ENCODE data around the gene CTNNA1. TPM values are rescaled to one million over a fixed set of nuclear protein-coding genes. Genes with fewer than 3 reads are reported as not detected.

The CTNNA1 gene
- total and polyA plus RNA-seq, 2 of the 8 experiments (the other 6 are each of a cell fraction or from before 2014, with no cell fraction given), result 115 to 349 TPM

DNA sequence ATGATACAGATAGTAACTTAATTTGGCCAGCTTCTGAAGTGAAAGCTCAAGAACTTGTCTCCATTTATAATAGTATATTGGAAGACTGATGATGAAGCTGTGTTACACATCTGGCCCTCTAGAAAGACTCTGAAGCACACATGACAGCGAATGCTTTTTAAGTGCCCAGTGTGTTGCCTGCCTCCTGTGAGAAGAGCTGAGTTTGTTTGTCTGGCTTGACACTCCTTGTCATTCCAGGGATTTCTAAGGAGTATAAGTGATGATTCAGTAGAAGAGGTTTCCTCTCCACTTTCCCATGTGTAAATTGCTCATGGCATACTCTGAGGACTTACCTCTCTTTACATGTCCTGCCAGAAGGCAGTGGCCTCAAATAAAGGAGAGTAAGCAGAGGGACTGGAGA lies 152.3 kb downstream of the CTNNA1 start:
- DNase-seq (ENCODE audit: low read depth in 1 of 2, low spot score in 2 of 2), result no peak
- H3K9me3 ChIP-seq (ENCODE audit: insufficient read depth in 2 of 2, low read depth in 1 of 2, low read length in 1 of 2), result no peaks in the 10 kb centered on the region
- H4K91ac ChIP-seq (replicated peaks; ENCODE audit: insufficient read length, low read length), result no peak overlapping the region
- H3K27ac ChIP-seq (ENCODE audit: low read depth, low read length), result no peak overlapping the region
- ChIA-PET CTCF (ENCODE audit: partially characterized antibody) (no interaction called here), POLR2A (ENCODE audit: partially characterized antibody) (no interaction called here)
- no peak overlapping the region for H3K23ac ChIP-seq (ENCODE audit: insufficient read length)
- H3K4me1 ChIP-seq (replicated peaks in 1 of 4; ENCODE audit: control insufficient read depth in 3 of 4, insufficient read depth in 4 of 4, low read length in 3 of 4), result peaks cover 0 to 6% (median 0%) of the 10 kb centered on the region in 4 experiments; a peak in 2 of 7 replicates
- WGBS, 2 experiments (ENCODE audit: extremely low coverage in 1 of 2, insufficient coverage in 1 of 2, insufficient read length in 1 of 2, insufficient replicate concordance in 2 of 2, low coverage in 1 of 2, low lambda C conversion rate in 2 of 2, missing lambda C conversion rate in 1 of 2), result 94% methylated on average over 1 of the region's 1 CpG; no CpG with 5 or more reads in 1 of the 2 experiments
- no peak overlapping the region for H3K4ac ChIP-seq (replicated peaks; ENCODE audit: insufficient read length, low read depth, low read length)
- no peak overlapping the region for H4K8ac ChIP-seq (ENCODE audit: extremely low read depth, insufficient read depth, low read length)
- no peaks in the 10 kb centered on the region for H3K27me3 ChIP-seq (replicated peaks in 1 of 4; ENCODE audit: control insufficient read depth in 3 of 4, extremely low read depth in 1 of 4, insufficient read depth in 3 of 4, low read length in 3 of 4)
- no peak overlapping the region for H2BK20ac ChIP-seq (ENCODE audit: low read length)
- H3K18ac ChIP-seq (ENCODE audit: extremely low read depth, low read length), result no peak overlapping the region
- FAIRE-seq, result no peak
- no peak overlapping the region for H2BK5ac ChIP-seq (ENCODE audit: low read depth, low read length)
- peaks cover 2% of the 10 kb centered on the region; the same call in 1 of the 2 replicates for H3K79me1 ChIP-seq (ENCODE audit: low read depth, low read length)
- no peak overlapping the region for H3K14ac ChIP-seq (ENCODE audit: insufficient read length)
- no peak overlapping the region for H2BK120ac ChIP-seq (replicated peaks; ENCODE audit: low read depth, low read length)
- H3K36me3 ChIP-seq (ENCODE audit: control insufficient read depth in 2 of 4, insufficient read depth in 4 of 4, low read length in 3 of 4), result peaks cover 6 to 43% (median 19%) of the 10 kb centered on the region in 4 experiments; a peak in 6 of 8 replicates
- no peak overlapping the region for H4K5ac ChIP-seq (ENCODE audit: insufficient read length, low read depth, low read length)
- no peak overlapping the region for H3K4me2 ChIP-seq (ENCODE audit: insufficient read depth in 1 of 2, low read depth in 2 of 2, low read length in 2 of 2)
- H3K79me2 ChIP-seq (ENCODE audit: control insufficient read depth in 1 of 2, insufficient read depth in 2 of 2, low read length in 2 of 2), result no peaks in the 10 kb centered on the region
- no peaks in the 10 kb centered on the region for H4K20me1 ChIP-seq (replicated peaks in 1 of 2; ENCODE audit: control insufficient read depth in 1 of 2, insufficient read depth in 2 of 2, low read length in 2 of 2)
- no peak overlapping the region for H3K4me3 ChIP-seq (ENCODE audit: extremely low read depth in 1 of 4, insufficient read depth in 2 of 4, low read depth in 3 of 4, low read length in 4 of 4)
- no peak overlapping the region for H2BK12ac ChIP-seq (ENCODE audit: low read depth, low read length)
- no peak overlapping the region for H2AFZ ChIP-seq (ENCODE audit: low read length)
- no peak overlapping the region for H3K9ac ChIP-seq (replicated peaks in 1 of 4; ENCODE audit: extremely low read depth in 1 of 4, low read depth in 3 of 4, low read length in 3 of 4)
- H2BK15ac ChIP-seq (ENCODE audit: low read length), result no peak overlapping the region
- no peak overlapping the region for H3K56ac ChIP-seq (replicated peaks; ENCODE audit: insufficient read length, low read depth, low read length)
- no peak overlapping the region for H2AK5ac ChIP-seq (ENCODE audit: low read depth, low read length)
- H3K23me2 ChIP-seq (ENCODE audit: low read depth, low read length), result no peaks in the 10 kb centered on the region
- TF ChIP-seq SAP30 (IDR thresholded peaks at IDR 0.05; ENCODE audit: insufficient read depth, insufficient replicate concordance, low read length) (no peak), JUND (IDR thresholded peaks at IDR 0.05; ENCODE audit: low read length) (no peak), CHD1 (IDR thresholded peaks at IDR 0.05; ENCODE audit: low read depth, low read length) (no peak), NRF1 (IDR thresholded peaks at IDR 0.05; ENCODE audit: low read depth, low read length) (no peak), KDM1A (IDR thresholded peaks at IDR 0.05; ENCODE audit: borderline replicate concordance, low read length) (no peak), ZNF274 (IDR thresholded peaks at IDR 0.05; ENCODE audit: borderline replicate concordance, extremely low read depth, low read length) (no peak), FOSL1 (IDR thresholded peaks at IDR 0.05; ENCODE audit: insufficient read depth, low read depth, low read length) (no peak), EP300 (IDR thresholded peaks at IDR 0.05; ENCODE audit: borderline replicate concordance in 1 of 2, low read depth in 2 of 2, low read length in 2 of 2) (no peak)
- TF ChIP-seq, protein P1, sequence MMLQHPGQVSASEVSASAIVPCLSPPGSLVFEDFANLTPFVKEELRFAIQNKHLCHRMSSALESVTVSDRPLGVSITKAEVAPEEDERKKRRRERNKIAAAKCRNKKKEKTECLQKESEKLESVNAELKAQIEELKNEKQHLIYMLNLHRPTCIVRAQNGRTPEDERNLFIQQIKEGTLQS (IDR thresholded peaks at IDR 0.05; ENCODE audit: insufficient read depth, low read depth, low read length), result no peak
- TF ChIP-seq, protein P2, sequence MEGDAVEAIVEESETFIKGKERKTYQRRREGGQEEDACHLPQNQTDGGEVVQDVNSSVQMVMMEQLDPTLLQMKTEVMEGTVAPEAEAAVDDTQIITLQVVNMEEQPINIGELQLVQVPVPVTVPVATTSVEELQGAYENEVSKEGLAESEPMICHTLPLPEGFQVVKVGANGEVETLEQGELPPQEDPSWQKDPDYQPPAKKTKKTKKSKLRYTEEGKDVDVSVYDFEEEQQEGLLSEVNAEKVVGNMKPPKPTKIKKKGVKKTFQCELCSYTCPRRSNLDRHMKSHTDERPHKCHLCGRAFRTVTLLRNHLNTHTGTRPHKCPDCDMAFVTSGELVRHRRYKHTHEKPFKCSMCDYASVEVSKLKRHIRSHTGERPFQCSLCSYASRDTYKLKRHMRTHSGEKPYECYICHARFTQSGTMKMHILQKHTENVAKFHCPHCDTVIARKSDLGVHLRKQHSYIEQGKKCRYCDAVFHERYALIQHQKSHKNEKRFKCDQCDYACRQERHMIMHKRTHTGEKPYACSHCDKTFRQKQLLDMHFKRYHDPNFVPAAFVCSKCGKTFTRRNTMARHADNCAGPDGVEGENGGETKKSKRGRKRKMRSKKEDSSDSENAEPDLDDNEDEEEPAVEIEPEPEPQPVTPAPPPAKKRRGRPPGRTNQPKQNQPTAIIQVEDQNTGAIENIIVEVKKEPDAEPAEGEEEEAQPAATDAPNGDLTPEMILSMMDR (IDR thresholded peaks at IDR 0.05; ENCODE audit: control extremely low read depth in 1 of 3, insufficient read depth in 1 of 3, low read depth in 1 of 3, low read length in 3 of 3), result no peak
